AG04450 (cell line): ENCODE data around the gene PPA1. TPM values are rescaled to one million over a fixed set of nuclear protein-coding genes. Genes with fewer than 3 reads are reported as not detected.

Source experiments
- CTCF ChIA-PET: fragments of 300-600, 350-600 bp; formaldehyde crosslinking; extraction: SDS; loops from one replicate; lab custom pipeline; 2022; ENCODE audit warnings: antibody characterized with exemption, inconsistent platforms; lab: Charles Lee
- POLR2A ChIA-PET: fragments of 350-600 bp; formaldehyde crosslinking; extraction: SDS; loops from one replicate; lab custom pipeline; 2021; ENCODE audit warnings: antibody characterized with exemption, inconsistent platforms; lab: Yijun Ruan, JAX
- DNase-seq: peaks from one replicate; pipeline ENCODE4 v3.0.0-alpha.2; 2011; ENCODE audit warnings: low read depth, low spot score
- H3K27ac ChIP-seq: one replicate; pipeline ENCODE4 v1.5.1; 2012; ENCODE audit warnings: low read depth, low read length, control low read depth
- H3K27me3 ChIP-seq: one replicate; pipeline ENCODE4 v1.6.0; 2012; ENCODE audit warnings: low read length; ENCODE audit not compliant: control insufficient read depth, insufficient read depth
- H3K4me3 ChIP-seq: 2 replicates; pipeline ENCODE4 v1.5.1; 2011; ENCODE audit warnings: mild to moderate bottlenecking, low read depth, low read length, control low read depth
- H3K9me3 ChIP-seq: 2 replicates; pipeline ENCODE4 v1.5.1; 2012; ENCODE audit warnings: low read length; ENCODE audit not compliant: control insufficient read depth, insufficient read depth
- CTCF ChIP-seq: IDR thresholded peaks from 2 replicates; pipeline ENCODE4 v1.5.1; 2011; ENCODE audit warnings: low read depth, low read length, control low read depth, inconsistent platforms
- polyA plus RNA-seq: library from polyadenylated mRNA; depleted of rRNA; stranded (reverse); fragments of >200 nt; gene quantifications from 2 replicates; pipeline ENCODE4 v1.2.3, GENCODE V29; 2011

The PPA1 gene
- polyA plus RNA-seq, 1 experiment: 227 TPM

- Histone ChIP-seq H3K27me3 (no peaks in the 10 kb centered on the region), H3K27ac (peak overlapping the region; percentile 87), H3K9me3 (no peaks in the 10 kb centered on the region), H3K4me3 (no peak overlapping the region)
- peak; percentile 82 for DNase-seq
- ChIA-PET POLR2A (interaction anchor here (1.1 to 4.5 kb wide), 3 partner anchors 21 to 184 kb away, joined by 5 to 46 read pairs (median 13); partner anchors contain the start of genes SAR1A and TYSND1), CTCF (interaction anchor here (0.8 to 1.6 kb wide), 2 partner anchors 46 to 76 kb away, joined by 3 to 4 read pairs; no protein-coding TSS in a partner anchor)
- no peak for TF ChIP-seq CTCF
Measured at GRCh38 chr10:70191972-70192305, 41.3 kb downstream of the PPA1 start.

GRCh38 chr10:70191161-70191971 is 41.9 kb downstream of the PPA1 start:
- no peak for TF ChIP-seq CTCF
- CTCF ChIA-PET: interaction anchor here (0.7 to 1.7 kb wide), 5 partner anchors 30 to 76 kb away, joined by 3 to 6 read pairs (median 4); no protein-coding TSS in a partner anchor
- POLR2A ChIA-PET: interaction anchor here (0.6 to 4.5 kb wide), 5 partner anchors 16 to 56 kb away, joined by 6 to 46 read pairs (median 6); partner anchors contain the start of genes SAR1A and TYSND1
- Histone ChIP-seq H3K27me3 (no peaks in the 10 kb centered on the region), H3K9me3 (no peaks in the 10 kb centered on the region), H3K27ac (peak overlapping the region; percentile 62), H3K4me3 (no peak overlapping the region)
- DNase-seq: no peak

GRCh38 chr10:70190581-70190980 is 42.6 kb downstream of the PPA1 start:
- H3K27ac ChIP-seq: peak overlapping the region; percentile 31
- H3K4me3 ChIP-seq: no peak overlapping the region
- POLR2A ChIA-PET: interaction anchor here (1.2 to 4.5 kb wide), 3 partner anchors 15 to 44 kb away, joined by 6 to 46 read pairs (median 6); partner anchors contain the start of genes SAR1A and TYSND1
- no peaks in the 10 kb centered on the region for H3K9me3 ChIP-seq
- CTCF ChIA-PET: interaction anchor here (0.7 to 1.7 kb wide), 3 partner anchors 31 to 76 kb away, joined by 3 to 6 read pairs (median 6); no protein-coding TSS in a partner anchor
- H3K27me3 ChIP-seq: no peaks in the 10 kb centered on the region
- DNase-seq: no peak
- TF ChIP-seq CTCF: no peak

GRCh38 chr10:70190102-70190501 is 43.1 kb downstream of the PPA1 start:
- CTCF ChIA-PET: interaction anchor here (1.7 kb wide), 1 partner anchor 43 kb away, joined by 6 read pairs; no protein-coding TSS in a partner anchor
- Histone ChIP-seq H3K27me3 (no peaks in the 10 kb centered on the region), H3K4me3 (no peak overlapping the region), H3K9me3 (no peaks in the 10 kb centered on the region), H3K27ac (no peak overlapping the region)
- POLR2A ChIA-PET: interaction anchor here (1.8 to 4.5 kb wide), 2 partner anchors 19 to 44 kb away, joined by 6 to 46 read pairs; partner anchors contain the start of genes SAR1A and TYSND1
- no peak for TF ChIP-seq CTCF
- DNase-seq: no peak

GRCh38 chr10:70188768-70189167 is 44.5 kb downstream of the PPA1 start:
- ChIA-PET CTCF (no interaction called here), POLR2A (no interaction called here)
- H3K27me3 ChIP-seq: peaks cover 3% of the 10 kb centered on the region
- no peak for TF ChIP-seq CTCF
- H3K27ac ChIP-seq: no peak overlapping the region
- H3K9me3 ChIP-seq: no peaks in the 10 kb centered on the region
- no peak overlapping the region for H3K4me3 ChIP-seq
- no peak for DNase-seq
